CD4-positive, CD25-positive, alpha-beta regulatory T cell (primary cell): ENCODE measurements around the gene AFDN. TPM values are rescaled to one million over a fixed set of nuclear protein-coding genes. Genes with fewer than 3 reads are reported as not detected.
A peak's percentile ranks its signal among the peaks of the same experiment; 100 is the strongest.

Experiments used
- ATAC-seq, 2 donors: fragments of 150-1000 bp; cut with Tn5 transposase; one replicate each; pipeline ENCODE4 v1.10.0; 2021; ENCODE audit warnings: low read depth in 2 of 2, moderate number of reproducible peaks in 2 of 2, moderate library complexity in 1 of 2
- DNase-seq, 3 donors: peaks; one replicate each; pipeline versions ENCODE4 v3.0.0 to v3.0.0-alpha.2; 2012 to 2022; ENCODE audit warnings: mixed read lengths in 1 of 3
- H3K27ac ChIP-seq: one replicate; pipeline ENCODE4 v1.7.0; 2013; ENCODE audit warnings: mild to moderate bottlenecking, low read length; ENCODE audit not compliant: insufficient read depth, poor library complexity, severe bottlenecking
- H3K27me3 ChIP-seq: one replicate; pipeline ENCODE4 v1.7.0; 2013; ENCODE audit warnings: low read length; ENCODE audit not compliant: control insufficient read depth, insufficient read depth
- H3K36me3 ChIP-seq: one replicate; pipeline ENCODE4 v1.7.0; 2013; ENCODE audit warnings: mild to moderate bottlenecking, low read length, moderate library complexity; ENCODE audit not compliant: control insufficient read depth, insufficient read depth
- H3K4me1 ChIP-seq: 2 replicates; pipeline ENCODE4 v1.7.0; 2013; ENCODE audit warnings: mild to moderate bottlenecking, low read length; ENCODE audit not compliant: insufficient read depth, control insufficient read depth, poor library complexity, severe bottlenecking
- H3K4me3 ChIP-seq: one replicate; pipeline ENCODE4 v1.7.0; 2013; ENCODE audit warnings: low read depth, mild to moderate bottlenecking, low read length, moderate library complexity
- H3K9me3 ChIP-seq, 2 experiments: 1 replicate in 1 of 2; 2 replicates in 1 of 2; pipeline ENCODE4 v1.7.0; 2013; ENCODE audit warnings: low read length in 2 of 2, mild to moderate bottlenecking in 1 of 2, moderate library complexity in 1 of 2; ENCODE audit not compliant: control insufficient read depth in 2 of 2
- H3K27ac Mint-ChIP-seq, 3 donors: one replicate each; pipeline ENCODE4 v1.8.0; 2020 to 2022; ENCODE audit warnings: mild to moderate bottlenecking in 3 of 3, mixed read lengths in 3 of 3, moderate library complexity in 2 of 3
- H3K27me3 Mint-ChIP-seq: one replicate; pipeline ENCODE4 v1.8.0; 2022; ENCODE audit warnings: mild to moderate bottlenecking, mixed read lengths
- H3K36me3 Mint-ChIP-seq: one replicate; pipeline ENCODE4 v1.8.0; 2020; ENCODE audit warnings: mixed read lengths
- H3K4me1 Mint-ChIP-seq, 4 donors: one replicate each; pipeline ENCODE4 v1.8.0; 2020 to 2022; ENCODE audit warnings: mixed read lengths in 4 of 4, mild to moderate bottlenecking in 1 of 4
- H3K4me3 Mint-ChIP-seq, 4 donors: one replicate each; pipeline ENCODE4 v1.8.0; 2020 to 2022; ENCODE audit warnings: mild to moderate bottlenecking in 4 of 4, mixed read lengths in 4 of 4, moderate library complexity in 3 of 4
- H3K9me3 Mint-ChIP-seq, 7 donors: one replicate each; pipeline ENCODE4 v1.8.0; 2020 to 2022; ENCODE audit warnings: mixed read lengths in 7 of 7, mild to moderate bottlenecking in 3 of 7, moderate library complexity in 2 of 7
- polyA plus RNA-seq, 4 donors: library from polyadenylated mRNA; unstranded; fragments of 300-500 nt; fragmentation: Illumina TruSeq; gene quantifications; one replicate each; pipeline ENCODE4 v1.2.3, GENCODE V29; 2021
- total RNA-seq: library from RNA; stranded (reverse); gene quantifications from one replicate; pipeline ENCODE4 v1.2.3, GENCODE V29; 2022

Gene AFDN
- total and polyA plus RNA-seq, 5 donors from 2014 or later, result 2.0 to 39.9 (median 3.1) TPM

GRCh38 chr6:167879612-167880011 lies 52.9 kb downstream of the AFDN start:
- DNase-seq (no peak), ATAC-seq (no peak)
- Histone ChIP-seq H3K9me3 (no peaks in the 10 kb centered on the region), H3K36me3 (peaks cover 2% of the 10 kb centered on the region), H3K27ac (no peak overlapping the region), H3K27me3 (no peaks in the 10 kb centered on the region), H3K4me3 (no peak overlapping the region), H3K4me1 (no peaks in the 10 kb centered on the region)
- no peaks in the 10 kb centered on the region for H3K4me1 Mint-ChIP-seq
- no peak overlapping the region for H3K4me3 Mint-ChIP-seq
- no peaks in the 10 kb centered on the region for H3K9me3 Mint-ChIP-seq
- peaks cover 4% of the 10 kb centered on the region for H3K36me3 Mint-ChIP-seq
- no peaks in the 10 kb centered on the region for H3K27me3 Mint-ChIP-seq
- no peak overlapping the region for H3K27ac Mint-ChIP-seq

- ATAC-seq (no peak), DNase-seq (no peak)
- H3K27ac Mint-ChIP-seq, result no peak overlapping the region
- no peak overlapping the region for H3K4me3 Mint-ChIP-seq
- no peaks in the 10 kb centered on the region for H3K4me1 Mint-ChIP-seq
- H3K27me3 Mint-ChIP-seq, result no peaks in the 10 kb centered on the region
- H3K27ac ChIP-seq, result no peak overlapping the region
- H3K4me1 ChIP-seq, result no peaks in the 10 kb centered on the region
- peaks cover 2% of the 10 kb centered on the region for H3K36me3 ChIP-seq
- no peaks in the 10 kb centered on the region for H3K9me3 Mint-ChIP-seq
- no peaks in the 10 kb centered on the region for H3K9me3 ChIP-seq
- H3K4me3 ChIP-seq, result no peak overlapping the region
- peaks cover 4% of the 10 kb centered on the region for H3K36me3 Mint-ChIP-seq
- H3K27me3 ChIP-seq, result no peaks in the 10 kb centered on the region
These were observed 54.6 kb downstream of the AFDN start for GRCh38 chr6:167881327-167881726.

GRCh38 chr6:167882244-167882643 lies 55.5 kb downstream of the AFDN start:
- Mint-ChIP-seq H3K27ac (no peak overlapping the region), H3K4me3 (no peak overlapping the region), H3K36me3 (no peaks in the 10 kb centered on the region), H3K4me1 (no peaks in the 10 kb centered on the region), H3K9me3 (no peaks in the 10 kb centered on the region), H3K27me3 (no peaks in the 10 kb centered on the region)
- Histone ChIP-seq H3K36me3 (peaks cover 2% of the 10 kb centered on the region), H3K27ac (no peak overlapping the region), H3K9me3 (no peaks in the 10 kb centered on the region), H3K4me1 (no peaks in the 10 kb centered on the region), H3K27me3 (no peaks in the 10 kb centered on the region), H3K4me3 (no peak overlapping the region)
- ATAC-seq, result no peak
- no peak for DNase-seq

GRCh38 chr6:167888098-167888497 lies 61.4 kb downstream of the AFDN start:
- Histone ChIP-seq H3K4me3 (no peak overlapping the region), H3K36me3 (peaks cover 6% of the 10 kb centered on the region), H3K27ac (no peak overlapping the region), H3K4me1 (no peaks in the 10 kb centered on the region), H3K27me3 (no peaks in the 10 kb centered on the region), H3K9me3 (no peaks in the 10 kb centered on the region)
- Mint-ChIP-seq H3K4me1 (no peaks in the 10 kb centered on the region), H3K27me3 (no peaks in the 10 kb centered on the region), H3K36me3 (no peaks in the 10 kb centered on the region), H3K9me3 (no peaks in the 10 kb centered on the region), H3K4me3 (no peak overlapping the region), H3K27ac (no peak overlapping the region)
- DNase-seq (no peak), ATAC-seq (no peak)

- no peaks in the 10 kb centered on the region for H3K27me3 Mint-ChIP-seq
- DNase-seq (peak in 1 of 3 donors; percentile 9), ATAC-seq (peak in 1 of 2 donors; percentile 42)
- H3K9me3 ChIP-seq, result no peaks in the 10 kb centered on the region
- H3K9me3 Mint-ChIP-seq, result no peaks in the 10 kb centered on the region
- H3K27ac Mint-ChIP-seq, result no peak overlapping the region
- H3K4me3 Mint-ChIP-seq, result no peak overlapping the region
- no peaks in the 10 kb centered on the region for H3K4me1 ChIP-seq
- H3K27me3 ChIP-seq, result no peaks in the 10 kb centered on the region
- H3K36me3 Mint-ChIP-seq, result no peaks in the 10 kb centered on the region
- no peaks in the 10 kb centered on the region for H3K4me1 Mint-ChIP-seq
- H3K36me3 ChIP-seq, result peaks cover 9% of the 10 kb centered on the region
- H3K4me3 ChIP-seq, result no peak overlapping the region
- H3K27ac ChIP-seq, result no peak overlapping the region
These were observed 66.4 kb downstream of the AFDN start for GRCh38 chr6:167892835-167893815.

- Mint-ChIP-seq H3K36me3 (no peaks in the 10 kb centered on the region), H3K4me3 (no peak overlapping the region), H3K27ac (no peak overlapping the region), H3K27me3 (no peaks in the 10 kb centered on the region), H3K4me1 (no peaks in the 10 kb centered on the region), H3K9me3 (no peaks in the 10 kb centered on the region)
- no peak for ATAC-seq
- Histone ChIP-seq H3K9me3 (no peaks in the 10 kb centered on the region), H3K4me3 (no peak overlapping the region), H3K4me1 (no peaks in the 10 kb centered on the region), H3K27ac (no peak overlapping the region), H3K27me3 (no peaks in the 10 kb centered on the region), H3K36me3 (peaks cover 9% of the 10 kb centered on the region)
- no peak for DNase-seq
These were observed 68.3 kb downstream of the AFDN start for GRCh38 chr6:167894965-167895364.

GRCh38 chr6:167896648-167897047 lies 69.9 kb downstream of the AFDN start:
- H3K27ac Mint-ChIP-seq, result no peak overlapping the region
- no peaks in the 10 kb centered on the region for H3K27me3 Mint-ChIP-seq

More at GRCh38 chr6:167896648-167897047, 69.9 kb downstream of the AFDN start:
- Histone ChIP-seq H3K4me1 (no peaks in the 10 kb centered on the region), H3K27me3 (no peaks in the 10 kb centered on the region), H3K4me3 (no peak overlapping the region), H3K36me3 (peaks cover 3% of the 10 kb centered on the region), H3K27ac (no peak overlapping the region), H3K9me3 (no peaks in the 10 kb centered on the region)
- no peaks in the 10 kb centered on the region for H3K36me3 Mint-ChIP-seq
- ATAC-seq, result no peak
- DNase-seq, result no peak
- no peaks in the 10 kb centered on the region for H3K4me1 Mint-ChIP-seq
- no peaks in the 10 kb centered on the region for H3K9me3 Mint-ChIP-seq
- no peak overlapping the region for H3K4me3 Mint-ChIP-seq
